Endometrial microvascular endothelial cells (primary cell): ENCODE data around the gene STPG2. TPM values are rescaled to one million over a fixed set of nuclear protein-coding genes. Genes with fewer than 3 reads are reported as not detected.
"Not testable (repeated sequence)": the region's sequence is repeated elsewhere in the genome, so short reads cannot be mapped to it uniquely, and the experiment has no call there.

Source experiments
- in situ Hi-C: cut with HindIII; loops from 2 replicates; pipeline ENCODE4 v1.10.0; 2017; ENCODE audit warnings: low sequenced_read_pairs, low pct_unique_long_range_greater_than_20kb; ENCODE audit errors: inconsistent ontology term
- total RNA-seq: library from RNA; depleted of rRNA; stranded (reverse); fragments of >200 nt; gene quantifications from one replicate; pipeline ENCODE4 v1.2.3, GENCODE V29; 2015; ENCODE audit errors: inconsistent ontology term

STPG2 gene
- total RNA-seq, 1 donor from 2014 or later = not detected

DNA sequence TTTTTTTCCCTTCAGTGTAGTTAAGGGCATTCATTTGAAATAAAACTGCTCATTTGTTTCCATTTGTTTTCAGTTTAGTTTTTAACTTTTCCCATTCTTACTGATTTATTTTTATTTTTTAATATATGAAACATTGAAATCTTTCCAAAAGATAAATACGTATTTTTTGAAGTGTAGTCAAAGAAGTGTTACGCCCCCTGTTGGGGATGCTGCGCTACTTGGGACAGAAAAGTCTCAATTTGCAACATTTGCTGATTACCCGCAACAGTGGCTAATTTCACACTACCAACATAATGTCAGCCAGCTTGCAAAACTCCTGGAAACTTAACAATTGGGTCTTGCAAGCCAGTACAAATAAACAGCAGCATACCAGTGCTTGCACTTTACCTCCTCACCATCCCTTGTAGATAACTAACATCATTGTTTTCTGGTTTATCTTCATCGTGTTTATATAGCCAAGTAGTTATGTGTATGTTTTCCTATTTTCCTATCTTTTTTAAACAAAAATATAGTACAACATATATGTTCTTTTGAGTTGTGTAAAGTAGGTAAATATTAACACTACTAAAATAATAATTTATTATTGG lies 158.6 kb downstream of the STPG2 start:
- in situ Hi-C loops = no loop called here

DNA sequence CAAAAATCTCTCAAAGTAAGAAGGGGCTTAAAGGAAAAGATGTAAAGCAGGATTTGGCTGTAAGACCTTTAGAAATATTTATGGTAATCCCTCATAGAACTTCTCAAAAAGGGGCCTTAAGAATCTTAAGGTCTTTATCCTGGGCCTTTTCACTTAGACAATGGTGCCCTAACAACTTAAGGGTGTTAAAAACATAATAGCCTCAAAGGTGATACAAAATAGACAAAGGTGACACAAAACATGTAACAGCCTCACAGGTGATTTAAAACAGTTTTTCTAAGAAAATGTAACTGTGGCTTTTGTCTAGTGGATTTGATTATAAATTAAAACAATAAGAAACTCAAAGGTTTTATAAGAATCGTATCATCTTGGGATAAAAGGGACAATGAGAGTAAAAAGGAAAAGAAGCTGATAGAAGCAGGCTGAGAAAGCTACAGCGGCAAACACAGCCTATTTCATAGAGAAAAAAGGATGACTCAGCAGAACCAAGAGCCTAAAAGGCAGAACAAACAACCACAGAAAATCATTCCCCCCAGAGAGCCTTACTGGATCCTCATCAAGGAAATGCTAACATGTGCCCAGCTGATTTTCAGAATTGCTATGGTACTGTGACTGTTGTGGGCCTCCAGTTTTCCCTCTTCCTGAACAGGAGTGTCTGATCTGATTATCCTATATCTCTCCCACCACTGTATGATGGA lies 164.3 kb downstream of the STPG2 start:
- in situ Hi-C loops = no loop called here

DNA sequence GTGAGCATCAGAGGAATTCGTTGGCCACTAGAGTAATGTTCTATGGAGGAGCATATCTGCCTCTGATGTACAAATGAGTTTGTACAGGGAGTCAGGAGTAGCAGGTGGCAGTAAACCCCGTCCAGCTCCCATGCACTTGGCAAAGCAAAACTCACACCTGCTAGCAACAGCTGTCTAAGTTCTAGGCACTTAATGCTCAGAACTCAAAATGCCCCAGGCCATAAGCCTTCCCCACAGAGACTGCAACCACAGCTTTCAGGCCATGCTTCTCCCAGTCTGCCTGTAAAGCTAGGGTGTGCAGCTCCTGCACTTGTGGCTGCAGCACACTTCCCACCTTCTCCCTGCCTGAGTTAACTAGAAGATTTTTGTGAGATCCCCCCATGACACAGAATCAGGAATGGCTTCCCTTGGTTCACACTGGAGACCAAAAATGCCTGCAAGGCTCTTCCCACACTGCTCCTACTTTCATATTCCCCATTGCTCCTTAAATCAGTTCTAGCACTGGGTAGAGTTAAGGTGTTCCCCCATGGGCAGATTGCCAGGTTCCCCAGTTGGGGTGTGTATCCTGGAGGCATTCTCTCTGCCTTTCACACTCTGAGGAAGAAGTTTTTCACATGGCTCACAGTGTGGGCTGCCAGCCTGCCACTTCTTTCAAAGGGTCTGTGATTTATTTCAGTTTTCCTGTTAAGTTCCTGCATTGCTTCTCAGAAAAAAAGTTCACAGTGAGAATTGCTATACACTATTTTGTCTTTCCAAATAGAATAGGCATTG lies 189.9 kb downstream of the STPG2 start:
- in situ Hi-C loops = no loop called here

DNA sequence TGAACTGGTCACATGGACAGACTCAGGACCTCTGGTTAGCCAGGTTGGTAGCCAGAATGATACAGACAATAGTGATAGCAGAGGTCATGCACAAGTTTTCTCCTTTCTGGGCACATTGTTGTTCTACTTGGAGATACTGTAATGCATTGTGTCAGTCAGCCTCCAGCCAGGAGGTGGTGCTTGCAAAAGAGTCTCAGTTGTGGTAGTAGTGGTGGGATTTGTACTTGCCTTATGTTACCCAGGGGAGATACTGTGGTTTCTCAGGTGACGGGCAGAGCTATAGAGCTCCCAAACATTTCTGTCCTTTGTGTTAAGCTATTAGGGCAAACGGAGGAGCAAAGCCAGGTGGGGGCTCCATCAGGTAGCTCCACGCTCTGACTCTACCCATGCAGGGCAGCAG lies 190.5 kb downstream of the STPG2 start:
- in situ Hi-C loops = no loop called here

DNA sequence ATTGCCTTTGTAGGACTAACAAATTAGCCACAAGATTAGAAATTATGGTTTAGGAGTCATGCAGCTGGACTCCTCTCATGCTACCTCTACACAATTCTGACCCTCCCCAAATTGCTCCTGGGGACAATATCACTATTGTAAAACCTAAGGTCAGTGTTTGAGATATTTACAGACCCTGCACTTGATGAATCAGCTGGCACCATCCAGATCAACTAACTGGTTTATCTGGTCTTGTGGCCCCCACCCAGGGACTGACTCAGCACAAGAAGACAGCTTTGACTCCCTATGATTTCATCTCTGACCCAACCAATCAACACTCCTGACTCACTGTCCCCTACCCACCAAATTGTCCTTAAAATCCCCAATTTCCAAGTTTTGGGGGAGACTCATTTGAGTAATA lies 192.4 kb downstream of the STPG2 start:
- in situ Hi-C loops = no loop called here

DNA sequence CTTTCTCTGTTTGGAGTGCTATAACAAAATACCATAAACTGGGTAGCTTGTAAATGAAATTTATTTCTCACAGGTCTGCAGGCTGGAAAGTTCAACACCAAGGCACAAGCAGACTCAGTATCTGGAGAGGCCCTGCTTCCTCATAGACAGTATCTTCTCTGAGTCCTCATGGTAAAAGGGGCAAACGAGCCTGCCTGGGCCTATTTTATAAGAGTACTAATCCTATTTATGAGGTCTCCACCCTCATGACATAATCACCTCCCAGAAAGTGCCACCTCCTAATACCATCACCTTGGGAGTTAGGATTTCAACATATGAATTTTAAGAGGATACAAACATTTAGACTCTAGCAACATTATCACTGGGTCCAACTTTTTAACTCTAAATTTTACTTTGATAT lies 200.3 kb downstream of the STPG2 start:
- in situ Hi-C loops = no loop called here

DNA sequence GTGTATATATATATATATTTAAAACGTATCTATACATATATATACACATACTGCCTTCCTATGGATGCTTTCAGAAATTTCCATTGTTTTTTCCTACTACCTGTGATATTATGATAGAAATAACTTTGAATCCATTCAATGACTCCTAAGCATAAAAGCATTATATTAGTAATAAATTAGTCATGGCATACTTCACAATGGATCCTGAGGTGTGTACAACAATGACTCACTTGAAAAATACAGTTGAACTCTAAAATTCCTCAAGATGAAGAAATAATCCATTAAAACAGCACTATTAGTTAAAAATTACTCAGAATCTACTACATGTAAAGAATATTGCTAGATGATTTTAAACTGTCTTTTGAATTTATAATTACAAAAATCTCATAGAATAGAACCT lies 201.1 kb downstream of the STPG2 start:
- in situ Hi-C loops = no loop called here

DNA sequence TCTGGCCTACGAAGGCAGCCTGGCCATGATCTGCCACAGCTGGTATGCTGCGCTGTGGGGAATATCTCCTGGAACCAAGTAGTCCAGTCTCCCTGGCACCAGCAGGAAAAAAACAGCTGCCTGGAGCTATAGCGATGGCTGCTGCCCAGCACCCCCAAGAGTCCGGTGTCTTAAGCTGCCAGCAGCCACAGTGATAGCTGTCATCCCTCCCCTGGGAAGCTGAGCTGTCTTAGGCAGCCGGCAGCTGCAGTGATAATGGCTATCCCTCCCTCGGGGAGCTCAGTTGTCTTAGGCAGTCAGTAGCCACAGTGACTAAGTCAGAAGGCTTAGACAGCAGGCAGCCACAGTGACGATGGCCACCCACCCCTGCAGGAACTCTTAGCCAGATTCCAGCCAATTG lies 205.1 kb downstream of the STPG2 start:
- in situ Hi-C loops = no loop called here

DNA sequence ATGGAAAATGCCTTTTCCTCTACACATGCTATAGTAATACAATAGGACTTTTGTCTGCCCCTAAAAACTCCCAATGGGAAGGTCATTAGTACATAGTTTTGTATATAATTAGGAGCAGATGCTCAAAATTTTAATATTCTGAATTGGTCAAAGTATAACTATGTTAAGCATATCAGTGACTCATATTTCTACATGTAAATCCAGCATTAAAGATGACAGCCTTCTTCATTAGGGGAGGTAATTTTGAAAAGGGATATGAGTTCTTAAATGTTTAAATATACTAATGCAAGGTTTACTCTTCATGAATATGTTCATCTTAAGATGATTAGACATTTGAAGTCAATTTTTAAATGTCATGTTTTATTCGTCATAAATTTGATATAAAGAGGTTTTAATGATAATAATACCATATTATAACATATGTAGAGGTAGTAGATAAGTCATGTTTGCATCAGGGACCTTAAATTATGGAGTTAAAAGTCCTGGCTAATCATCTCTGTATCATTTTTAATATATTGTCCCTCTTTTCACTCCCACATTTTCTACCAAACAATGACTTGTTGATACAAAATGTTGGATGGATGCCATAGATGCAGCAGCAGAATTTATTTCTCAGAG lies 218.8 kb downstream of the STPG2 start:
- in situ Hi-C loops = no loop called here

DNA sequence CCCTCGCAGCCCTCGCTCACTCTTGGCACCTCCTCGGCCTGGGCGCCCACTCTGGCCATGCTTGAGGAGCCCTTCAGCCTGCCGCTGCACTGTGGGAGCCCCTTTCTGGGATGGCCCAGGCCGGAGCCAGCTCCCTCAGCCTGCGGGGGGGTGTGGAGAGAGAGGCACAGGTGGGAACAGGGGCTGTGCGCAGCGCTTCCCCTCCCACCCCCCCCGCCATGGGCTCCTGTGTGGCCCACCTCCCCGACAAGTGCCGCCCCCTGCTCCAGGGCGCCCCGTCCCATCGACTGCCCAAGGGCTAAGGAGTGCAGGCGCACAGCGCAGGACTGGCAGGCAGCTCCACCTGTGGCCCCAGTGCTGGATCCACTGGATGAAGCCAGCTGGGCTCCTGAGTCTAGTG lies 220.2 kb downstream of the STPG2 start:
- in situ Hi-C loops = no loop called here

DNA sequence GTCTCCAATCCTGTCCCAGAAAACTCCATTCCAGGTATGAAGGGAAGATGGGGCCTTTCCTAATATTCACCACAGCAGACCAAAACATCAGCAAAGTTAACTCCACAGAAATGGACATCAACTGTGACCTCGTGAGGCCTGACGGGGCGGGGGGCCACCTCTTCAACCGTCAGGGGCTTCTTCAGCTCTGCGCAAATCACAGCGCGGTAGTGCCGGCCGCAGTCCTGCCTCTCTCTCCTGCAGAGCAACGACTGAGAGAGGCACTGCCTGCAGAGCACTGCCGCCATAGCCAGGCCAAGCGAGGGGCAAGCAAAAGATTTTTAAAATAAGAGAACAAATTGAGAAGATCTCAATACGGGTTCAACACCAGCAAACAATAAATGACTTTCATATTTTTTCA lies 226.2 kb downstream of the STPG2 start:
- in situ Hi-C loops = no loop called here

DNA sequence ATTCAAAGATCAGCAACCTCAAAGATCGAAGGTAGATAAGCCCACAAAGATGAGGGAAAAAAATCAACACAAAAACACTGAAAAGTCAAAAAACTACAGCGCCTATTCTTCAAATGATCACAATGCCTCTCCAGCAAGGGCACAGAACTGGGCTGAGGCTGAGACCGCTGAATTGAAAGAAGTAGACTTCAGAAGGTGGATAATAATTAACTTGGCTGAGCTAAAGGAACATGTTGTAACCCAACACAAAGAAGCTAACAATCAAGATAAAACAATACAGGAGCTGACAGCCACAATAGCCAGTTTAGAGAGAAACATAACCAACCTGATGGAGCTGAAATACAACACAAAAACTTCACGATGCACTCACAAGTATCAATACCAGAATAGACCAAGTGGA lies 231.1 kb downstream of the STPG2 start:
- in situ Hi-C loops = no loop called here

DNA sequence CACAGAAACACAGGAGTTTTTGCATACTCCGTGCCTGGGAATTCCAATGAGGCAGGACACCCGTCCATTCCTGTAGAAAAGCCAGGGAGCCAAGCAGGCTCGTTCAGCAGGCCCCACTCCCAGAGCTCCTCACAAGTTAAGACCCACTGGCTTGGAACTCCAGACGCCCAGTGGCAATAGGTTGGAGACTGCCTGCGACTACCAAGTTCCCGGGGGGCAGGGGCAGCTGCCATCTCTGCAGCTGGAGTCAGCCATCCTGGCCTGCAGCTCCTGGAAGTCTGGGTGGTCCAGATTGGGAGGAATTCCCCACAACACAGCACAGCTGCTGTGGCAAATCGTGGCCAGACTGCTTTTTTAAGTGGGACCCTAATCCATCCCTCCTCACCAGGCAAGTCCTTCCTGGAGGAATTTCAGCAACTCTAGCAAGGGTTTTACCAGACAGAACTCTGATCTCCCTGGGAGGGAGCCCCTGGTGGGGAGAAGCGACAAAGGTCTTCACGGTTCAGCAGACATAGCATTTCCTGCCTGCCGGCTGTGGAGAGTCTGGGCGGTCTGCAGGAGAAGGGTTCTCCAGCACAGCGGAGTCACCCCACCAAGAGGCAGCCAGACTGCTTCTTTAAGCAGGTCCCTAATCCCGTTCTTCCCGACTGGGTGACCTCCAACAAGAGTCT lies 231.9 kb downstream of the STPG2 start:
- in situ Hi-C loops = no loop called here

DNA sequence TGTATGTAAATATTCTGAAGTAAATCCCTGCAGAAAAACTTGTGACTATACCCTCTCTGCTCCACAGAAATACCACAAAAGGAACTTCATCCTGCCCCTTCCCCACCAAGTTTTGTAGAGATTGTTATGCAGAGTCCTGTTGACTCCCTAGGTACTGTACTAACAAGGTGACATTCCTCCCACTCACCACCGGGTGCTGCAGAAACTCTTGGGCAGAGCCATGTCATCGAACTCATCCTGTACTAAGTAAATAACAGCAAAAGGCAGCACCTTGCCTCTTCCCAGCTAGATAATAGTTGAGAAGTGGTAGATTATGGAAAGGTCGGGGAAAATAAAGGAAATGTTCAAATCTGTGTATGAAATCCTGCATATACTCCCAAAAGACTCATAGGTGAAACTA lies 233.3 kb downstream of the STPG2 start:
- in situ Hi-C loops = no loop called here

DNA sequence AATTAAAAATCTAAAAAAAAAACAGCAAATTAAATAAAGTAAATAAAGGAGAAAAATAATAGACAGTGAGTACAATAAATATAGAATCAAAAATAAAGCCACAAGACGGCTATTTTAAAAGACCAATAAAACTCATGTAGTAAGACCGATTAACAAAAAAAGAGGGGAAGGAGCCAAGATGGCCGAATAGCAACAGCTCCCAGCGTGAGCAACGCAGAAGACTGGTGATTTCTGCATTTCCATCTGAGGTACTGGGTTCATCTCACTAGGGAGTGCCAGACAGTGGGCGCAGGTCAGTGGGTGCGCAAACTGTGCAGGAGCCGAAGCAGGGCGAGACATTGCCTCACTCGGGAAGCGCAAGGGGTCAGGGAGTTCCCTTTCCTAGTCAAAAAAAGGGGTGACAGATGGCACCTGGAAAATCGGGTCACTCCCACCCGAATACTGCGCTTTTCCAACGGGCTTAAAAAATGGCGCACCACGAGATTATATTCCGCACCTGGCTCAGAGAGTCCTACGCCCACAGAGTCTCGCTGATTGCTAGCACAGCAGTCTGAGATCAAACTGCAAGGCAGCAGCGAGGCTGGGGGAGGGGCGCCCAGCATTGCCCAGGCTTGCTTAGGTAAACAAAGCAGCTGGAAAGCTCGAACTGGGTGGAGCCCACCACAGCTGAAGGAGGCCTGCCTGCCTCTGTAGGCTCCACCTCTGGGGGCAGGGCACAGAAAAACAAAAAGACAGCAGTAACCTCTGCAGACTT lies 239.7 kb downstream of the STPG2 start:
- in situ Hi-C loops = not testable (repeated sequence)

DNA sequence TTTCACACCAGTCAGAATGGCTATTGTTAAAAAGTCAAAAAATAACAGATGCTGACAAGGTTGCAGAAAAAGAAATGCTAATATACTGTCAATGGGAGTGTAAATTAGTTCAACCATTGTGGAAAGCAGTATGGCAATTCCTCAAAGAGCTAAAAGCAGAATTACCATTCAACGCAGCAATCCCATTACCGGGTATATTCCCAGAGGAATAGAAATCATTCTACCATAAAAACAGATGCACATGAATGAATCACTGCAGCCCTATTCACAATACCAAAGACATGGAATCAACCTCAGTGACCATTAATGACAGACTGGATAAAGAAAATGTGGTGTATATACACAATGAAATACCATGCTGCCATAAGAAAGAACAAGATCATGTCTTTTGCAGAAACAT lies 243.0 kb downstream of the STPG2 start:
- in situ Hi-C loops = no loop called here

DNA sequence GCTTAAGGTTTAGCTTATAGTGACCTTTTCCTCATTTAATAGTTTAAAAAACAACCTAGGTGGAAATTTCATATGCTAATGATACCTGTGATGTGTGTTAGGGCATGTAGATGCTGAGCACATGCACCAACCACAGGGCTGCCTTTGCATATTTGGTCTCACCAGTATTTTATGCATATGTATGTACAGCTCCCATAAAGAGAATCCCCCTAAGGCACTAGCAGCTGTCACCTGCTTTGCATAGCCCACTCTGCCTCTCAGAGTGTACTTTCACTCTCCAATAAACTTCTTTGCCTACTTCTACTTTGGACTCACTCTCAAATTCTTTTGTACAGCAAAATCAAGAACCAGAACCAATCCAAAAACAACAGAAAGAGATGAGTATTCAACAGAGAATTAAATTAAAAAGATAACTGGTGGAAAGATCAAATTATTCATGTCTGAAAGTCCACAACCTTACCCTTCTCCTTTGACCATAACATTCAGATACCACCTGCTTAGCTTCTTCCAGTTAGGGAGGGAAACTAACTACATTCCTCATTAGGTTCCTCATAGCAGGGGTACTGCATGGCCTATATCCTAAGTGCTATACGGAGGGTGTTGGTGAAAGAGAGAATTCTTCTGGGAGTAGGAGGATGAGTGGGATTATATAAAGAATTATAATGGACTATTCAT lies 250.5 kb downstream of the STPG2 start:
- in situ Hi-C loops = no loop called here

DNA sequence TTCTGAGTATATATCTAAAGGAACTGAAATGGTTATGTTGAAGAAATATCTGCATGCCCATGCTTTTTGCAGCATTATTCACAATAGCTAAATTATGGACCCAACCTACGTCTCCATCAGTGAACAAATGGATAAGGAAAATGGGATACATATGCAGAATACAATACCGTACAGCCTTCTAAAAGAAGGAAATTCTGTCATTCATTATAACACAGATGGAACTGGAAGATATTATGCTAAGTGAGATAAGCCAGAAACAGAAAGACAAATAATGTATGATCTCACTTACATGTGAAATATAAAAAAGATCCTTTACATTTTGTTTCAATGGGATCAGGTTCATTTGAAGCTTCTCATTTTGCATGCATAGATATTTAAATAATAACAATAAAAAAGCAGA lies 263.3 kb downstream of the STPG2 start:
- in situ Hi-C loops = no loop called here
